Fibroblast of mammary gland (primary cell): ENCODE results near the gene KIZ.
A peak's percentile ranks its signal among the peaks of the same experiment; 100 is the strongest.

Experiments
- DNase-seq: peaks from one replicate; pipeline ENCODE4 v3.0.0-alpha.2; 2010; ENCODE audit warnings: low read depth
- H3K4me3 ChIP-seq: 2 replicates; pipeline ENCODE4 v1.5.1; 2011; ENCODE audit warnings: low read depth, mild to moderate bottlenecking, low read length, moderate library complexity; ENCODE audit not compliant: control insufficient read depth
- TF ChIP-seq, protein P1 (sequence below): conservative IDR thresholded peaks from 2 replicates; pipeline ENCODE4 v1.5.1; 2011; ENCODE audit warnings: low read depth, low read length, inconsistent platforms; ENCODE audit not compliant: control insufficient read depth, insufficient read depth

KIZ gene

DNA sequence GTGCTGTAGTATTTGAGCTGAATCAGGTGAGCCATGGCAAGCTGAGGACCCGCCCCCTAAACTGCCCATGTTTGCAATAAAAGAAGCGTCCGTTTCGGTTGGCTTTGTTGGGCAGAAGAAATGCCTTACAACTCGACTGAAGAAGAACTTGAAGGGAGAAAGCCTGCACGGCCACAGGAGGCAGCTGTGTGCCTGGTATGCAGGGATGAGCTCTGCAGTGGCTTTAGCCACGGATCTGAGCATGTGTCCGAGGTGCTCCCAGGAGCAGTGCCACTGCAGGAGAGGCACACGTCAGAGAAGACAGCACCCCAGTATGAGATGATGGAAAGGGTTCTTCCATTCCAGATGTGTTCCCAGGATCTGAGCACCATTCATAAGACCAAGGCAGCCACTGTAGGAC lies 23.5 kb downstream of the KIZ start:
- no peak overlapping the region for H3K4me3 ChIP-seq
- TF ChIP-seq, protein P1, sequence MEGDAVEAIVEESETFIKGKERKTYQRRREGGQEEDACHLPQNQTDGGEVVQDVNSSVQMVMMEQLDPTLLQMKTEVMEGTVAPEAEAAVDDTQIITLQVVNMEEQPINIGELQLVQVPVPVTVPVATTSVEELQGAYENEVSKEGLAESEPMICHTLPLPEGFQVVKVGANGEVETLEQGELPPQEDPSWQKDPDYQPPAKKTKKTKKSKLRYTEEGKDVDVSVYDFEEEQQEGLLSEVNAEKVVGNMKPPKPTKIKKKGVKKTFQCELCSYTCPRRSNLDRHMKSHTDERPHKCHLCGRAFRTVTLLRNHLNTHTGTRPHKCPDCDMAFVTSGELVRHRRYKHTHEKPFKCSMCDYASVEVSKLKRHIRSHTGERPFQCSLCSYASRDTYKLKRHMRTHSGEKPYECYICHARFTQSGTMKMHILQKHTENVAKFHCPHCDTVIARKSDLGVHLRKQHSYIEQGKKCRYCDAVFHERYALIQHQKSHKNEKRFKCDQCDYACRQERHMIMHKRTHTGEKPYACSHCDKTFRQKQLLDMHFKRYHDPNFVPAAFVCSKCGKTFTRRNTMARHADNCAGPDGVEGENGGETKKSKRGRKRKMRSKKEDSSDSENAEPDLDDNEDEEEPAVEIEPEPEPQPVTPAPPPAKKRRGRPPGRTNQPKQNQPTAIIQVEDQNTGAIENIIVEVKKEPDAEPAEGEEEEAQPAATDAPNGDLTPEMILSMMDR: no peak
- DNase-seq: no peak

GRCh38 chr20:21151791-21152190 lies 25.9 kb downstream of the KIZ start:
- DNase-seq: no peak
- TF ChIP-seq, protein P1: no peak
- H3K4me3 ChIP-seq: no peak overlapping the region

GRCh38 chr20:21154692-21155091 lies 28.8 kb downstream of the KIZ start:
- no peak for DNase-seq
- TF ChIP-seq, protein P1: no peak

DNA sequence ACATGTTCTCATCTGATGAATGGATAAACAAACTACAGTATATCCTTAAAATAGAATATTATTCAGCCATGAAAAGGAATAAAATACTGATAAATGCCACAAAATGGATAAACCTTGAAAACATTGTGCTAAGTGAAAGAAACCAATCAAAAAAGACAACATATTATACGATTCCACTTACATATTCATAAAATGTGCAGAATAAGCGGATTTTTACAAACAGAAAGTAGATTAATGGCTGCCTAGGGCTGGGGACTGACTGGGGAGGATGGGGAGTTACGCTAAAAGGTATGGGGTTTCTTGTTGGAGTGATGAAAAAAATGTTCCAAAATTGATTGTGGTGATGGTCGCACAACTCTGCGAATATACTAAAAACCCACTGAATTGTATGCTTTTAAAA lies 29.4 kb downstream of the KIZ start:
- no peak for DNase-seq
- TF ChIP-seq, protein P1: no peak
- H3K4me3 ChIP-seq: no peak overlapping the region

More at GRCh38 chr20:21154692-21155091, 28.8 kb downstream of the KIZ start:
- no peak overlapping the region for H3K4me3 ChIP-seq

GRCh38 chr20:21156266-21156665 lies 30.4 kb downstream of the KIZ start:
- TF ChIP-seq, protein P1: no peak
- peak; percentile 25 for DNase-seq
- no peak overlapping the region for H3K4me3 ChIP-seq

DNA sequence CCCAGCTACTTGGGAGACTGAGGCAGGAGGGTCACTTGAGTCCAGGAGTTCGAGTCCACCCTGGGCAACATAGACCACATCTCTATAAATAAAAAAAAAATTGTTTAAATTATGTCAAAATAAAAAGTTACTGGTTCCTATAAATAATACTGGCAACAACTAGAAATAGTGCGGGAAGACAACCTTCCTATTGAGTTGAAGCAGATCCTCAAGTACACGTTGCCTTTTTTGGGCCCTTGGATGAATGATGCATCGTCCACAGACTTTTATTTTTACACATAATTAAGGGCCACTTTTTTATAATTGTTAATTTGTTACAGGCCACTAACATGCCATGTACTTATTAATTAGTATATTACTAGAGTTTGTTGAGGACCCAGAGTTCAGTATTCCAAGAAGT lies 31.1 kb downstream of the KIZ start:
- TF ChIP-seq, protein P1: no peak
- DNase-seq: no peak
- H3K4me3 ChIP-seq: no peak overlapping the region

GRCh38 chr20:21159658-21160380 lies 33.9 kb downstream of the KIZ start:
- no peak for DNase-seq
- H3K4me3 ChIP-seq: no peak overlapping the region
- TF ChIP-seq, protein P1: no peak
